Esophagus muscularis mucosa (tissue), 4 donors: ENCODE data around the gene NME5. TPM values are rescaled to one million over a fixed set of nuclear protein-coding genes. Genes with fewer than 3 reads are reported as not detected.

Experiments
- DNase-seq: peaks from one replicate; pipeline ENCODE4 v3.0.0-alpha.2; 2017; ENCODE audit errors: extremely low spot score
- H3K27ac ChIP-seq, 4 donors: fragments of 200-600 bp; sonication (generic); replicated peaks in 1 of 4; 1 replicate in 3 of 4; 2 replicates in 1 of 4; pipeline ENCODE4 v1.5.1; 2016 to 2019; ENCODE audit warnings: mild to moderate bottlenecking in 1 of 4
- H3K27me3 ChIP-seq, 4 donors: fragments of 200-600 bp; sonication (generic); one replicate each; pipeline versions ENCODE4 v1.5.1 to v1.6.0; 2016 to 2019
- H3K36me3 ChIP-seq, 4 donors: fragments of 200-600 bp; sonication (generic); one replicate each; pipeline ENCODE4 v1.5.1; 2016 to 2019
- H3K4me1 ChIP-seq, 4 donors: fragments of 200-600 bp; sonication (generic); one replicate each; pipeline ENCODE4 v1.5.1; 2016 to 2019
- H3K4me3 ChIP-seq, 4 donors: fragments of 200-600 bp; sonication (generic); 1 replicate in 2 of 4; 2 replicates in 2 of 4; pipeline ENCODE4 v1.5.1; 2016 to 2019; ENCODE audit warnings: mild to moderate bottlenecking in 4 of 4, moderate library complexity in 1 of 4
- H3K9me3 ChIP-seq, 4 donors: fragments of 200-600 bp; sonication (generic); 1 replicate in 3 of 4; 2 replicates in 1 of 4; pipeline ENCODE4 v1.5.1; 2016 to 2019
- CTCF ChIP-seq, 3 experiments: fragments of 200-600 bp in 2 of 3; fragments of 450-650 bp in 1 of 3; sonication (generic) in 2 of 3; IDR thresholded peaks; one replicate each; pipeline ENCODE4 v1.5.1; 2017 to 2019; ENCODE audit warnings: antibody characterized with exemption in 3 of 3, mild to moderate bottlenecking in 2 of 3, moderate library complexity in 1 of 3
- EP300 ChIP-seq: sonication (generic); formaldehyde crosslinking; IDR thresholded peaks from one replicate; pipeline ENCODE4 v1.6.1; 2017; ENCODE audit warnings: antibody characterized with exemption
- POLR2A ChIP-seq: fragments of 450-650 bp; IDR thresholded peaks from one replicate; pipeline ENCODE4 v1.6.1; 2017; ENCODE audit warnings: antibody characterized with exemption, moderate library complexity, mild to moderate bottlenecking, low read depth
- POLR2AphosphoS5 ChIP-seq, 2 donors: sonication (generic); formaldehyde crosslinking; IDR thresholded peaks; one replicate each; pipeline ENCODE4 v1.6.1; 2017; ENCODE audit warnings: antibody characterized with exemption in 2 of 2
- WGBS: methylation state at CpG from one replicate; pipeline ENCODE4 v1.1.5; 2018; 5-methylcytosine and 5-hydroxymethylcytosine counted together
- intact Hi-C: fragments of 100-400 bp; cut with DNase I; formaldehyde crosslinking; loops from one replicate; pipeline ENCODE4 v1.15.1; 2023
- total RNA-seq, 4 donors: library from RNA; depleted of rRNA; stranded (reverse); fragments of >200 nt; gene quantifications; one replicate each; pipeline versions ENCODE4 v1.1.0 to v1.2.1, GENCODE V29; 2016

NME5 gene
- total RNA-seq, 4 donors from 2014 or later = 1.1 to 5.4 (median 2.5) TPM

- peaks cover 0 to 4% (median 0%) of the 10 kb centered on the region in 4 donors for H3K4me1 ChIP-seq
- no peaks in the 10 kb centered on the region for H3K36me3 ChIP-seq
- intact Hi-C loops = no loop called here
- DNase-seq = no peak
- TF ChIP-seq CTCF (IDR thresholded peaks at IDR 0.05) (no peak), POLR2AphosphoS5 (IDR thresholded peaks at IDR 0.05) (no peak), EP300 (no peak), POLR2A (no peak)
- WGBS = 92% methylated on average over 6 of the region's 6 CpGs
- H3K27me3 ChIP-seq = no peaks in the 10 kb centered on the region
- H3K27ac ChIP-seq = no peak overlapping the region
- no peaks in the 10 kb centered on the region for H3K9me3 ChIP-seq
- no peak overlapping the region for H3K4me3 ChIP-seq
Observed at GRCh38 chr5:138129347-138129746, 9.9 kb downstream of the NME5 start.

DNA sequence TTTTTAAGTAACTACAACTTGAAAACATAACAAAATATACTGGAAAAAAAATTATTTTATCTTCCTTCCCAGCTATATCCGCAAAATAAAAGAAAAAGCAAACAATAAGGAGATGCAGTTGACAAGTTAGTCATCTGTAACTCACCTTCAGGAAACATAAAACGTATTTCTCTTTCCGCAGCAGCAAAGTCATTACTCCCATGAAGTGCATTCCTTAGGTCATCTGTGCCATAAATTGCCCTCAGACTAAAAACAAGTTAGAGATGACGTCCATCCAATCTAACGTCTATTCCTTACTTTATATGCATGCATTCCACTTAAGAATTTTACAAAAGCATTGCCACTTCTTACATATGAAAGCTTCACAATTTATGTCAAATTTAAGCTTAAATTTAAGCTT, 10.9 kb downstream of the NME5 start:
- Histone ChIP-seq H3K27me3 (no peaks in the 10 kb centered on the region), H3K9me3 (no peaks in the 10 kb centered on the region), H3K36me3 (no peaks in the 10 kb centered on the region), H3K4me1 (peaks cover 0 to 4% (median 0%) of the 10 kb centered on the region in 4 donors), H3K4me3 (no peak overlapping the region), H3K27ac (no peak overlapping the region)
- intact Hi-C loops = no loop called here
- DNase-seq = no peak
- 77% methylated on average over 5 of the region's 5 CpGs for WGBS
- TF ChIP-seq EP300 = no peak
- TF ChIP-seq POLR2A = no peak
- no peak for TF ChIP-seq POLR2AphosphoS5 (IDR thresholded peaks at IDR 0.05)

DNA sequence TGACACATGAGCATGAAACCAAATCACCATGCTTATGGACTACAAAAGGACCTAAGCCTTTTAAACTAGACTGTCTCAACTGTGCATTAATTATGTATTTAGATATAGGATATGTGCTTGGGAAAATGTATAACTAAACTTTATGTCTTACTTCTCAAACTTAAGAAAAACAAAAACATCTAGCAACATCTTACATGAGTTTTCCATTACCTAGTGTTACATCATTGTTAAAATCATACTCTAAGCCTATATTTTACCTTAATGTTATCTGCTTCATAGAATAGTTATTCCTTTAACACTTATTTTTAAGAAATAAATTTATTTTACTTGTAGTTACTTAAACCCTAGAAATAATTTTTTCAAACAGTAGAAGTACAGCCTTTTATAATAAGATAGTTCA, 24.0 kb downstream of the NME5 start:
- H3K36me3 ChIP-seq = no peaks in the 10 kb centered on the region
- intact Hi-C loops = no loop called here
- H3K4me1 ChIP-seq = peaks cover 0 to 13% (median 8%) of the 10 kb centered on the region in 4 donors
- DNase-seq = no peak
- no peaks in the 10 kb centered on the region for H3K9me3 ChIP-seq
- no peak overlapping the region for H3K4me3 ChIP-seq
- no peak overlapping the region for H3K27ac ChIP-seq
- TF ChIP-seq CTCF (IDR thresholded peaks at IDR 0.05) (no peak), POLR2AphosphoS5 (IDR thresholded peaks at IDR 0.05) (no peak), POLR2A (no peak), EP300 (no peak)
- no peaks in the 10 kb centered on the region for H3K27me3 ChIP-seq

DNA sequence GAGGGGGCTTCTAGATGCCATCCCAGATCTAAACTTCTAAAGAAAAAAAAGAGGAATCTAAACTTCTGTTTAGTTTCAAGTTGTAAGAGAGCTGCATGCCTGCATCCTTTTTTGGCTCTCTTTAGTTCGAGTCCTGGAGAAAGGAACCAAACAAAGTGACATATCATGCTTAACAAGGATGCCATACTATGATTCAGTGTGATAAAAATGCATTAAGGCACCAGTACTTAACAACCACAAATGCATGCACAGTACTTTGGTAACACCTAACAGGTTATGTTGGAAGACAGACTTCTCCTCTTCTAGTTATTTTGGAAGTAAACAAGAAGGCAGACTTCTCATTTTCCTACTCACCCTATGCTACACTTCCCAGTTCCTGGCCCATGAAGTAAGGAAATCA, 27.3 kb downstream of the NME5 start:
- no peak for DNase-seq
- no peak for TF ChIP-seq POLR2A
- TF ChIP-seq CTCF (IDR thresholded peaks at IDR 0.05) = no peak
- TF ChIP-seq POLR2AphosphoS5 (IDR thresholded peaks at IDR 0.05) = no peak
- no peak for TF ChIP-seq EP300
- Histone ChIP-seq H3K27ac (no peak overlapping the region), H3K36me3 (no peaks in the 10 kb centered on the region), H3K9me3 (no peaks in the 10 kb centered on the region), H3K4me3 (no peak overlapping the region), H3K27me3 (no peaks in the 10 kb centered on the region), H3K4me1 (peaks cover 0 to 13% (median 8%) of the 10 kb centered on the region in 4 donors)
- WGBS = 23% methylated on average over 1 of the region's 1 CpG
- intact Hi-C loops = no loop called here

- 93% methylated on average over 4 of the region's 4 CpGs for WGBS
- TF ChIP-seq POLR2A = no peak
- TF ChIP-seq CTCF (IDR thresholded peaks at IDR 0.05) = no peak
- TF ChIP-seq POLR2AphosphoS5 (IDR thresholded peaks at IDR 0.05) = no peak
- no peak for TF ChIP-seq EP300
- H3K9me3 ChIP-seq = no peaks in the 10 kb centered on the region
- DNase-seq = no peak
- no peak overlapping the region for H3K27ac ChIP-seq
- H3K36me3 ChIP-seq = no peaks in the 10 kb centered on the region
- H3K4me1 ChIP-seq = peaks cover 0 to 13% (median 8%) of the 10 kb centered on the region in 4 donors
- intact Hi-C loops = no loop called here
- H3K4me3 ChIP-seq = no peak overlapping the region
- H3K27me3 ChIP-seq = no peaks in the 10 kb centered on the region
Observed at GRCh38 chr5:138111181-138111580, 28.0 kb downstream of the NME5 start.
